Measurements from ENCODE around the gene CWC27. TPM values are rescaled to one million over a fixed set of nuclear protein-coding genes. Genes with fewer than 3 reads are reported as not detected.
"Not testable (repeated sequence)": the region's sequence is repeated elsewhere in the genome, so short reads cannot be mapped to it uniquely, and the experiment has no call there.

Gene CWC27
- total RNA-seq, 1 experiment from 2014 or later, result 11.2 TPM

DNA sequence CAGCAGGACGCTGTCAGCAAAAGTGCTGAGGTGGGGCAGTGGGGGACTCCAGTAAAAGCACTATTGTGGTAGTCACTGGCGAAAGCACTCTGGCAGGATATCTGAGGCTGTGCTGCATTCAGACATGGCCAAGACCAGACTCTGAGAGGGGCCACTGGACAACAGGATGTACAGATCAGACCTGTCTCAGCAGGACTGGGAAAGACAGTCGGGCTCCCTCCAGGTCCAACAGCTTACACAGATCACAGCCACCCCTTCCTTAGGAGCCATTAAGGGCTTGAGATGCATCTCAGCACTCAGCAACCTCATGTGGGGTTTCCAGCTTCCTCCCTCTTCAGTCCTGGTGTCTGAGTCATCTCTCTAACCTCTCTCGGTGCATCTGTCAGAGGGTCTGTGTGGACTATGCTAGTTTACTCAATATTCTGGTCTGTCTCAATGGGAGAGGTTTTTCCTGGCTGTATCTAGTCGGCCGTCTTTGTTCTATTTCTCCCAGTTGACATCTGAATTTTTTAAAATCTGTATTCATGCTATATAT lies 154.5 kb downstream of the CWC27 start:
- no peak for DNase-seq (ENCODE audit: low spot score)

DNA sequence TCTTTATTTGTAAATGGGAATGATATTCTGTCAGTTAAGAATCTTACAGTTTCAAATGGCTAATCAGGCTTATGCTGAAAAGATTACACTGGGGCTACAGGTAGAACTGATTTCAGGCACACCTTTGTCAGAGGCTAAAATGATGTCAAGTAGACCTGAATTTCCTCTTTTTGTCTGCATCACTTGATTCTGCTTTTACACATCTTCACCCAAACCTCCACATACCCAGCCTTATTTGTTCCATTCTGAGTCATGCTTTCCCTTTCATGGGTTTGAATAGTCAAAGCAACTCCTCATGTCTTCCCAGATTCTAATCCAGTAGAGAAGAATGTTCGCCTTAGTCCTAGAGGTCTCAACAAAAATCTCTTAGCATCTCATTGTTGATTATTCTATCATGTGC lies 156.4 kb downstream of the CWC27 start:
- DNase-seq (ENCODE audit: low spot score), result no peak

DNA sequence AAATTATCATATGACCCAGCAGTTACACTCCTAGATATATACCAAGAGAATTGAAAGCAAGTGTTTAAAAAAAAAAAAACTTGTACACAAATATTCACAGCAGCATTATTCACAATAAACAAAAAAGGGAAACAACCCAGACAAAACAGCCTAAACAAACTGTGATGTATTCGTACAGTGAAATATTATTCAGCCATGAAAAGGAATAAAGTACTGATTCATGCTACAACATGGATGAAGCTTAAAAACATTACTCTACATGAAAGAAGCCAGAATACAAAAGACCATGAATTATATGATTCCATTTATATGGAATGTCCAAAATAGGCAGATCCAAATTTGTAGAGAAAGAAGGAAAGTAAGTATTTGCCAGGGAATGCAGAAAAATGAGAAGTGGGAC lies 161.1 kb downstream of the CWC27 start:
- DNase-seq (ENCODE audit: low spot score), result no peak

DNA sequence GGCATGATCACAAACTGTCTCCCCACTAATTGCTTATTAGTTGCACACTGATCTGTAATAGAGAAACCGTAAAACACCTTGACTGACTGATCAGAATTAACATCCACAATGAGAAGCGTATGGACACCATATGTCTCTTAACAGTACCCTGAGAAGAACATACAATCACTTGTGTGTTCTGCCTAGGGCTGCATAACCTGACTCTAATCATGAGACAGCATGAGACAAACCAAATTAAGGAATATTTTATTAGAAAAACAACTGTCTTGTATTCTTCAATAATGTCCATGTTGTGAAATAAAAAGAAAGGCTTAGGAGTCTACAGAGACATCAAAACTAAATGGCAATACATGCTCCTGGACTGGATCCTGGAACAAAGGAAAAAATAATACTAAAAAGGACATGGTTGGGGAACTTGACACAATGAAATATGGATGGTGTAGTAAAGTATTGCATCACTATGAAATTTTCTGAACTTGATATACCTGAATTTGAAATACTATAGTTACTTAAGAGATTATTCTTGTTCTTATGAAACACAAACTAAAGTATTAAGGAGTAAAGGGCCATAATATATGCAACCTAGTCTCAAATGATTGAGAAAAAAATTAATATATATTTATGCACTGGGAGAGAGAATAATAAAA lies 162.1 kb downstream of the CWC27 start:
- no peak for DNase-seq (ENCODE audit: low spot score)

DNA sequence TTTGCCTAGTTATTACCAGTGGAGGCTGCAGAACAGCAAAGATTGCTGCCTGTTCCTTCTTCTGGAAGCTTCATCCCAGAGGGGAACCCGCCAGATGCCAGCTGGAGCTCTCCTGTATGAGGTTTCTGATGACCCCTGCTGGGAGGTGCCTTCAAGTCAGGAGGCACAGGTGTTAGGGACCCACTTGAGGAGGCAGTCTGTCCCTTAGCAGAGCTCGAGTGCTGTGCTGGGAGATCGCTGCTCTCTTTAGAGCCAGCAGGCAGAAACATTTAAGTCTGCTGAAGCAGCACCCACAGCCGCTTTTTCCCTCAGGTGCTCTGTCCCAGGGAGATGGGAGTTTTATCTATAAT lies 170.7 kb downstream of the CWC27 start:
- not testable (repeated sequence) for DNase-seq (ENCODE audit: low spot score)

DNA sequence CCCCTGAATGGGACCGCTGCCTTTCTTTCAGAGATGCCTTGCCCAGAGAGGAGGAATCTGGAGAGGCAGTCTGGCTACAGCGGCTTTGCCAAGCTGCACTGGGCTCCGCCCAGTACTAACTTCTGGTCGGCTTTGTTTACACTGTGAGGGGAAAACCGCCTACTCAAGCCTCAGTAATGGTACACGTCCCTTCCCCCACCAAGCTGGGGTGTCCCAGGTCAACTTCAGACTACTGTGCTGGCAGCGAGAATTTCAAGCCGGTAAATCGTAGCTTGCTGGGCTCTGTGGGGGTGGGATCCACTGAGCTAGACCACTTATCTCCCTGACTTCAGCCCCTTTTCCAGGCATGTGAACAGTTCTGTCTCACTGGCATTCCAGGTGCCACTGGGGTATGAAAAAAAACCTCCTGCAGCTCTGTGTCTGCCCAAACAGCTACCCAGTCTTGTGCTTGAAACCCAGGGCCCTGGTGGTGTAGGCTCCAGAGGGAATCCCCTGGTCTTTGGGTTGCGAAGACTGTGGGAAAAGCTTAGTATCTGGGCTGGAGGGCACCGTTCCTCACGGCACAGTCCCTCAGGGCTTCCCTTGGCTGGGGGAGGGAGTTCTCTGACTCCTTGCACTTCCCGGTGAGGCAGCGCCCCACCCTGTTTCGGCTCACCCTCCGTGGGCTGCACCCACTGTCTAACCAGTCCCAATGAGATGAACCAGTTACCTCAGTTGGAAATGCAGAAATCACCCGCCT lies 171.2 kb downstream of the CWC27 start:
- peak; percentile 83 for DNase-seq (ENCODE audit: low spot score)

DNA sequence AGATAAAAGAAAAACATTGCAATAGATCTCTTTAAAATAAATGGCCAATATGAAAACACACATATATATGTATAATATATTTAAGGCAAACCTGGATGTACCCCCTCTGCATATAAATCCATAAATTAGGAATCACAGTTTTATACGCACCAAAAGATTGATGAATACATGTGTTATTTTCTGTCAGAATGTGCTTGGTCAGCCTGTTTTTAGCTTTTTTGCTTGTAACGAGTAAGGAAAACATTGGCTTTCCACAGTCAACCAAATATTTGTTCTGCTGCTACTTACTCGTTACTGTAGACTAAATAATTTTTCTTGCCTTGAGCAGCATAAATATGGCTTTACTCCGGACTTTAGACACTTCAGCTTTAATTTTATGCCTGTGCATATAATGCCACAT lies 173.7 kb downstream of the CWC27 start:
- no peak for DNase-seq (ENCODE audit: low spot score)

DNA sequence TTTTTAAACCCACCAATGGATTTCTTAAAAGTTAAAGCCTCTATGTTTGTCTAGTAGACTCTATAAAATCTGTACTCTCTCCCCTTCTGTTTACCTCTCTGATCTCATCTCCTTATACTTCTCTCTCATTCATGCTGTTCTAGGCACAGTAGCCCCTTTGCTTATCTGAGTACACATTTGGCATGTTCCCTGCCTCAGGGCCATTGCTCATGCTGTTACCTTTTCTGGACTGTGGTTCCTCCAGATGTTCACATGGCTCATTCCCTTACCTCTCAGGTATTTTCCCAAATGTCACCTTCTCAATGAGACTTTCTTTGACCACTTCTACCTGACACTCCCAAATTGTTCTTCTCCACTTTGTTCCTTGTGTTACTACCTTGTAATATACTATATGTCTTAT lies 176.1 kb downstream of the CWC27 start:
- DNase-seq (ENCODE audit: low spot score), result no peak

DNA sequence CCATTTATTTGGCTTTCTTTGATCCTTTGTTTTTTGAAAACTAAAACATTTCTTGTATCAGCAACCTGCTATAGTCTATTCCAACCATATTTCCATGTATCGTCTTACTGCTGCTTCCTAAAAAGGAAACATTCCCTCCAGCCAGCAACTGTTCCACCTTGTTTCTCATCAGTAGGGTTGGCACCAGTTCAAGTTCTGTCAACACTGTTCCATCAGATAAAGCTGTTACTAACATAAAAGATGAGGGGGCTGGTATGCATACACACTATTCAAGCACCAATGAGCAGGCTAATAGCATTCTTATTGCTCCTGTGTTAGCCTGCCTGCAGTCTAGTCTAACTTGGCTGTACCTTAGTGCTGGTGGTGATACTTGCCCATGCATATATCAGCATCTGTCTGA lies 178.3 kb downstream of the CWC27 start:
- no peak for DNase-seq (ENCODE audit: low spot score)

DNA sequence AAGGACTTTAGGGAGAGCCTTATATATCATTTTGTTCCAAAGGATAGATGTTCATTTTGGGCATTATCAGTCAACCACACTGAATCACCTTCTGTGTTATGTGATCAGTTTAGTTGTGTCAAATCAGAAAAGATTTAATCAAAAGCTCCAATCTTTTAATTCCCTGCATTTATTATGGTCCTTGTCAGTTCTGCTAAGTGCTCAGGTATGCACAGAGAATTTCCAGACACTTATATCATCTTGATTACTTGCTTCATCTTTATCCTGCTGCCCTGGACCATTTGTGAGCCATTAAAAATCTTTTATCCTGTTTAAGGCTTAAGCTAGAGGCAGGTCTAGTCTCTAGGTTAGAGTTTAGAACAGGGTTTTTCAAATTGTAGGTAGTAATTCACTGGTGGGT lies 179.1 kb downstream of the CWC27 start:
- no peak for DNase-seq (ENCODE audit: low spot score)

DNA sequence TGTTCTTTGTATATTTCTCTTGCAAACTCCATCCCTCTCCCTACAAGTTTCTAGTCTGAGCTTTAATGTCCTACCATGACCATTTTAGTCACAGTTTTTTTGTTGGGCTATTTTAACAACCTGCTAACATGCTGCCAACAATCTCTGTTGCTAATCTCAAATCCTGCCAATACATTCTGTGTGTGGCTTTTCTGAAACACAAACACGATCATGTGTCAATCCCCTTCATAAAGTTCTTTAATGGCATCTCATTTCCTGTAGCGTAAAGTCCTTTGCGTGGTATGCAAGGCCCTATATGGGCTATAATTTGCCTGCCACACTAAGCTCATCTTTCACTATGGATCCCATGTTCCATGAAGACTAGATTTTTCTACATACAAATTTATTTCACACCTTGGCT lies 180.6 kb downstream of the CWC27 start:
- no peak for DNase-seq (ENCODE audit: low spot score)

DNA sequence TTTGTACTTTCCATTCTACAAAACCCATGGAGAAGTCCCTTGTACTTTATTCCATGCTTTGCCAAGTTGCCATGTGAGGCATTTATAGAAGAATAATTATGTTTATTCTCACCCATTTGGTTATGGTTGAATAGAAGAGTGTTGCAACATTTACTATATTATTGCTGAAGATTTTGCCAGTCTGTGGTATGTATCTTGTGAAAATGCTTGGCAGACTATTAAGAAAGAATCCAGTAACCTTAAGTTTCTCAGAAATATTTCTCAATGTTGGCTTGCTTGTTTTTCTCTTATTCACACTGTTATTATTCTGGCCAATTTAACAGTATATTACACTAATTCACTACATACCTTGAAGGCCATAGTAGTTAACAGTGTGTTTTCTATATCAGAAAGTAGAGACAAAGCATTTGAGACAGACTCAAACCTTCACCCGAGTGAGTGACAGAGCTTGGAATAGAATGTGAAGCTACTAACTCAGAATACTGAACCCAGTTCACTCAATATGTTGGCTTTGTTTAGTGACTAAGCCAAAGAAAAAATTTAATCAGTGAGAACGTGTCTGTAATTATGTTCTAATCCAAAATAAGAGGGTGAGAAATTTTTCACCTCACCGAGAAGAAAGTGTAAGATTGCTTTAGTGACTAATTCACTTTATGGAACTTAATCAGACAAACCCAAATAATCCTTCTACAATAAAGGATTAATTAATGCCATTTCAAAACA lies 184.4 kb downstream of the CWC27 start:
- no peak for DNase-seq (ENCODE audit: low spot score)

DNA sequence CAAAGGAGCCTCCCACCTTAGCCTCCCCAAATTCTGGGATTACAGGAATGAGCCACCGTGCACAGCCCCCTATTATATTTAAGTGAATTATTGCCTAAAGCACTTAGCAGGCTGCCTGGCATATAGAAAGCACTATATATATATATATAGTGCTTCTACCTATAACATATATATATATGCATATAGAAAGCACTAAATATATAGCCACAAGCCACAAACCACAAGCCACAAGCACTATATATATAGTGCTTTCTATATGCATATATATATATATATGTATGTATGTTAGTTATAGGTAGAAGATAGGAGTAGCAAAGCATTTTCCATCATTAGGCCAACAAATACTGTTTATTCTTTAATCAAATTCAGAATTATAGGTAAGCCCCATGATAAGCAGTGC lies 185.8 kb downstream of the CWC27 start:
- DNase-seq (ENCODE audit: low spot score), result no peak

DNA sequence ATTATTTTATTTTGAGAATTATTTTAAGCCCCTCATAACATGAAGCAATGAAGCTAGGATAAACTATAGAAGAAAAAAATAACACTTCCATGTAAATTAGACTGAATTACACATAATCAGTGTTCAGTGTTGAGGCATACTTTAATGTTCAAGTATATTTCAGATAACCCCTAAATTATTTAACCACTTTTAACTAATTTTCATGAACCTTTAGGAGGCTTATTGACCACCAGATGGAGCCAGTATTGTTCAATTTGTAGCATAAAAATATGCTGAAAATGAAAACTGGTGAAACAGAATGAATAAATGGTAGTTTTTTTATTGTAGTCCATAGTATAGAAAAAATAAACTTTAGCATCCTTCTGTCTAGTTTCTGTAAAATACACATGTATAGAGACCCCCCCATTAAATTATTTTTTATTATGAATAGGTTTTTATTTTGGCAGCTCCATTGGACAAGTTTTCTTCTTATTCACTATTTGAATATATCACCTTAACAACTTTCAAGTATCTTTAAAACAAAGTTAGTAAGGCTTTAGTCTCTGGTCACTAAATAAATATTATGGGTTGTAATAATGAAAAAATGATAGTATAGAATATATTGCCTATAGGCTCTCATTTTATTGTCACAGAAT lies 190.1 kb downstream of the CWC27 start:
- peak; percentile 28 for DNase-seq (ENCODE audit: low spot score)

DNA sequence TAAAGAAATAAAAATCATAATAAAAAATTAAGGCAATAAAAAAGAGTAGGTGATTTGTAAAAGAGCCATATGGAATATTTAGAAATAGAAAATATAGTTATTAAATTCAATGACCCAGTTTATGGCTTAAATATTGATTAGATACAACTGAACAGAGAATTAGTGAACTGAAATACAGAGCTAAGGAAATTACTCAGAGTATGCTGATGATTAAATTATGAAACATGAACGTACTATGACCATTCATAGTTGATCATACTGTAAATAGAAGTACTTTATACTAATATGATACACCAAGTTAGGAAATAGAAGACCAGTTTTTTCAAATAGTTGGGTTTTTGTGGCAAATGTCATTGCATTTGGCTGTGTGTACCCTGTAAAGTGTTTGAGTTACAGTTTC lies 194.5 kb downstream of the CWC27 start:
- DNase-seq (ENCODE audit: low spot score), result no peak

DNA sequence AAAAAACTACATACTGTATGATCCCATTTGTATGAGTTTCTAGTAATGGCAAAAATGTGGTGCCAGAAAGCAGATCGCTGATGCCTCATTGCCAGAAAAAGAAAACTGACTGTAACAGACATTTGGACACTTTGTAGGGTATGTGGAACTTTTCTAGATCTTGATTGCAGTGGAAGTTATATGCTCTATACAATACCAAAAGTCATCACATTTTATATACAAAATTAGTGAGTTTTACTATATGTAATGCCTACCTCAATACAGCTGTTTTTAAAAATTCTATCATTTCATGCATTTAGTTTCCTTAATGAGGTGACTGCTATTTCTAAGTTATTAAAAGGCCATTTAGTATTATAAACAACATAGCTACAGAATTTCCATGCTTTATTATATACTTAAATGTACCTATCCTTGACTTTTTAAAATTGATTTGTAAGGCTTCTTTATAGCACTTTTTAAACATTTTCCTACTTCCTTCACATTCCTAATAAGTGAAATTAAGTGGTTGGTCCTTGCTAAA lies 199.9 kb downstream of the CWC27 start:
- DNase-seq (ENCODE audit: low spot score), result no peak

DNA sequence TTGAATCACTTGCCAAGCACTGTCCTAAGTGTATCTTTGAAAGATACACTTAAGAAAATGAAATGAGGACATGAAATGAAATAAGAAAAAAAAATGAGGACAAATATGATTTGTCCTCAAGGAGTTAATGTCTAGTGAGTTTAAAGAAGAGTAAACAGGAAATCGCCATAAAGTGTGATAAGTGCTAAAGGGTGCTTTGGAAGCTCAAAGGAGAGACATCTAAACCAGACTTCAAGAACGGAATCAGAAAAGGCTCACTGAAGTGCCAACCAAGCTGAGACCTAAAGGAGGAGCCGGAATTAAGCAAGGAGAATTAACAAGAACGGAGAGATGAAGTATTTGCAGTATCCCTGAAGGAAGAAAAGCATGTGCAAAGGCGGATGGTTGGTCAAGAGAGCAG lies 200.8 kb downstream of the CWC27 start:
- no peak for DNase-seq (ENCODE audit: low spot score)

DNA sequence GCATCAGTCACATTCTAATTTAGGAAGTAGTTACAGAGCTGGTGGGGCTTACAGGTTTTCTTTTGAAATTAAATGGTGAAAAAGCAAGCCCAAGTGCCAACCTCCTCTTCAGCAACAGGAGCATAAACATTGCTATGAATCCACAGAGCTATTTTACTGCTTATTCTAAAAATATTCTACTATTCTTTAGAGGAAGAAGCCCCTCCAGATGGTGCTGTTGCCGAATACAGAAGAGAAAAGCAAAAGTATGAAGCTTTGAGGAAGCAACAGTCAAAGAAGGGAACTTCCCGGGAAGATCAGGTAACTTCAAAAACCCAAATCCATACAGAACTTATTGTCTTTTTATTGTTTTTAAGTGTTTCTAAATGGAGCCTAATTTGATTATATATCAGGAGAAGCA lies 202.8 kb downstream of the CWC27 start:
- DNase-seq (ENCODE audit: low spot score), result no peak

DNA sequence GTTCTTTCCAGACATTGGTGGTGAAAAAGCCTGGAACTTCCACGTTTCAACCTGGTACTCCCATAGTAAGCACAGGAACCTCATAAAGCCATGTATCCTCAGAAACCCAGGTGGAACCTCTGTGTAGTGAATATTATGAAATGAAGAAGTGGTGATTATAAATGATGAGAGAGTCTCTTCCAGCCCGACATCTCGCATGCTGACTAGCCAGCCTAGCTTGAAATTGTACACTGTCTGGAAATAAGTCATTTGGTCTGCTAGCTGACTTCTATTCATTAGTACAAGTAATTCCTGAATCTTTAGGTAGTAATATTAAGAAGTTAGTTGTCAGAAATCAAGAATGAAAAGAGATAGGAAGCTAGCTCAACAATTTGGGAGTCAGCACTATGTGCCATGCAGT lies 203.3 kb downstream of the CWC27 start:
- DNase-seq (ENCODE audit: low spot score), result no peak

DNA sequence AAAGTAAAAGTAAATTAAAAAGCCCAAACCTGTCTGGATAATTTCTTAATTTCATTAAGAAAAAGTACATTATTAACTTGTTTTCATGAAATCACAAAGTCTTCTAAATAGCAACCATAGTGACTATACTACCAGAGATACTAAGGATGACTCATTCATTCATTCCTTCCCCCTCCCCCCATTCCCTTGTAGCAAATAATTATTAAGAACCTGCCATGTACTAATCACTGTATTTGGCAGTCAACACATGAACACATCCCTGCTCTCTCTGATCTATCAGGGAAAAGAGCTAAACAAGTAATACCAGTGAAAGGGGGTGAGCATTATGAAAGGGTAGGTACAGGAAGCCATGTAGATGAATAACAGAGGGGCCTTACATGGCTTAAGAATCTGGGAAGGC lies 203.9 kb downstream of the CWC27 start:
- DNase-seq (ENCODE audit: low spot score), result no peak

DNA sequence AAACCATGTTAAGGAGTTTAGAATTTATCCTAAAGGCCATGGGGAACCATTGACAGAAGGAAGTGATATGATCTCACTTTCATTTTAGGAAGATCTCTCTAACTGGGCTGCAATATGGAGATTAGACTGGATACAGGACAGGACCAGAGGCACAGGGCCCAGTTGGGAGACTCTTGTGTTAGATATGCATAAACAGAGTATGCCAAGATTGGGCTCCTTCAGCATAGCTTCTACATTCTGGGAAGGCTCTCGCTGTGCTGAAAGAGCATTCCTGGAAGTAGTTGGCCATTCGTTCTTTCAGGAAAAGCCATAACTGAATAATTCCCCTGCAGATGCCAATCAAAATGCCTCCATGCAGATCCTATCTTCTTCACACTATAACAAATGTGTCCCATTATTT lies 204.5 kb downstream of the CWC27 start:
- DNase-seq (ENCODE audit: low spot score), result no peak

DNA sequence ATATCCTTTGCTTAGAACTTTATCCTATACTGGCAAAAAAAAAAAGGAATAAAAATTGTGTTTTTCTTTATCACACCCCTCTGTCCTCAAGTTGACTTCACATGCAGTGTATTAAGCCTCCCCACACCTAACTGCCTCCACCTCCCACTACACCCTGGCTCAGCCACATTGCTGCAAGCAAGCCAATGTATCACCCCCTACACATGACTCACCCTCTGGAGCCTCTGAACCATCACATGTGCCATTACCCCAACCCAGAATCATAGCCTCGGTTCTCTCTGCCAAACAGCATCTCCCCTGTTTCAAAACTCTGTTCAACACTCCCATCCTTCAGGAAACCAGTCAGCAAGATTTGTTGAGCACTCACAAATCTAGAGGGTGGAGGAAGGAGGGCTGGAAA lies 209.0 kb downstream of the CWC27 start:
- no peak for DNase-seq (ENCODE audit: low spot score)

All from H4 (cell line).